GM23338 (cell line): Measurements from ENCODE around the gene GRM5. TPM values are rescaled to one million over a fixed set of nuclear protein-coding genes. Genes with fewer than 3 reads are reported as not detected.

Experiments
- ATAC-seq: fragments of 200-7000 bp; cut with Tn5 transposase; 3 replicates; pipeline ENCODE4 v1.9.1; 2020
- DNase-seq: peaks from one replicate; pipeline ENCODE4 v3.0.0-alpha.2; 2015; ENCODE audit warnings: low spot score
- H2AFZ ChIP-seq: fragments of 200-600 bp; sonication (generic); 2 replicates; pipeline ENCODE4 v1.8.0; 2016; ENCODE audit warnings: antibody characterized with exemption, mild to moderate bottlenecking, moderate library complexity
- H3F3A ChIP-seq: fragments of 200-600 bp; sonication (generic); replicated peaks from 2 replicates; pipeline ENCODE4 v1.8.0; 2017; ENCODE audit warnings: antibody characterized with exemption, mixed run types, low read depth
- H3K27ac ChIP-seq: fragments of 200-600 bp; sonication (generic); 2 replicates; pipeline ENCODE4 v1.6.1; 2016; ENCODE audit warnings: low read depth
- H3K27me3 ChIP-seq: fragments of 200-600 bp; sonication (generic); 2 replicates; pipeline ENCODE4 v1.8.0; 2016; ENCODE audit warnings: mild to moderate bottlenecking, mixed run types, moderate library complexity; ENCODE audit not compliant: insufficient read depth
- H3K36me3 ChIP-seq: fragments of 200-600 bp; sonication (generic); 2 replicates; pipeline ENCODE4 v1.8.0; 2016; ENCODE audit warnings: mild to moderate bottlenecking; ENCODE audit not compliant: insufficient read depth
- H3K4me1 ChIP-seq: fragments of 200-600 bp; sonication (generic); 2 replicates; pipeline ENCODE4 v1.8.0; 2016; ENCODE audit warnings: mild to moderate bottlenecking, moderate library complexity; ENCODE audit not compliant: insufficient read depth
- H3K4me2 ChIP-seq: fragments of 200-600 bp; sonication (generic); 2 replicates; pipeline ENCODE4 v1.7.1; 2017; ENCODE audit warnings: mixed run types
- H3K4me3 ChIP-seq: fragments of 200-600 bp; sonication (generic); 2 replicates; pipeline ENCODE4 v1.6.1; 2016; ENCODE audit warnings: mixed run types
- H3K79me2 ChIP-seq: fragments of 200-600 bp; sonication (generic); replicated peaks from 2 replicates; pipeline ENCODE4 v1.8.0; 2017; ENCODE audit warnings: mild to moderate bottlenecking; ENCODE audit not compliant: insufficient read depth
- H3K9me2 ChIP-seq: fragments of 200-600 bp; sonication (generic); 2 replicates; pipeline ENCODE4 v1.8.0; 2017; ENCODE audit not compliant: insufficient read depth
- H4K20me1 ChIP-seq: fragments of 200-600 bp; sonication (generic); replicated peaks from 2 replicates; pipeline ENCODE4 v1.8.0; 2017; ENCODE audit warnings: mild to moderate bottlenecking; ENCODE audit not compliant: insufficient read depth
- H3K27ac Mint-ChIP-seq: 2 replicates; pipeline ENCODE4 v1.8.0; 2020; ENCODE audit warnings: inconsistent platforms, mild to moderate bottlenecking, moderate library complexity, mixed read lengths
- H3K27me3 Mint-ChIP-seq: 3 replicates; pipeline ENCODE4 v1.8.0; 2022; ENCODE audit warnings: low read depth, mild to moderate bottlenecking, moderate library complexity, mixed read lengths, inconsistent platforms; ENCODE audit not compliant: insufficient read depth, poor library complexity
- H3K36me3 Mint-ChIP-seq: 3 replicates; pipeline ENCODE4 v1.8.0; 2021; ENCODE audit warnings: low read depth, mild to moderate bottlenecking, inconsistent platforms, moderate library complexity, mixed read lengths
- H3K4me1 Mint-ChIP-seq: 3 replicates; pipeline ENCODE4 v1.8.0; 2020; ENCODE audit warnings: mild to moderate bottlenecking, inconsistent platforms, mixed read lengths
- H3K4me3 Mint-ChIP-seq: 3 replicates; pipeline ENCODE4 v1.8.0; 2021; ENCODE audit warnings: moderate library complexity, mild to moderate bottlenecking, inconsistent platforms, mixed read lengths
- H3K9me3 Mint-ChIP-seq: 3 replicates; pipeline ENCODE4 v1.8.0; 2020; ENCODE audit warnings: moderate library complexity, mild to moderate bottlenecking, inconsistent platforms, mixed read lengths
- CREB1 ChIP-seq: fragments of 250-450 bp; sonication (Bioruptor Pico); IDR thresholded peaks from 2 replicates; pipeline ENCODE4 v1.5.0; 2020; ENCODE audit warnings: low read depth, mild to moderate bottlenecking, moderate library complexity
- CTCF ChIP-seq, 2 experiments: fragments of 200-600 bp in 1 of 2; sonication (generic) in 1 of 2; conservative IDR thresholded peaks; 2 replicates each; pipeline versions ENCODE4 v1.5.1 to v1.6.1; 2016 to 2017; ENCODE audit warnings: antibody characterized with exemption in 2 of 2, low read depth in 2 of 2, mild to moderate bottlenecking in 2 of 2, moderate library complexity in 1 of 2
- ETS1 ChIP-seq: IDR thresholded peaks from 2 replicates; pipeline ENCODE4 v1.6.1; 2016; ENCODE audit warnings: antibody characterized with exemption
- EZH2 ChIP-seq: fragments of 200-600 bp; sonication (generic); IDR thresholded peaks from one replicate; pipeline ENCODE4 v1.8.0; 2017; ENCODE audit warnings: antibody characterized with exemption, mild to moderate bottlenecking, low read depth; ENCODE audit not compliant: unreplicated experiment
- EZH2phosphoT487 ChIP-seq: fragments of 200-600 bp; sonication (generic); IDR thresholded peaks from one replicate; pipeline ENCODE4 v1.8.1; 2018; ENCODE audit warnings: antibody characterized with exemption; ENCODE audit not compliant: unreplicated experiment
- JUNB ChIP-seq: IDR thresholded peaks from one replicate; pipeline ENCODE4 v1.6.1; 2016; ENCODE audit warnings: antibody characterized with exemption; ENCODE audit not compliant: unreplicated experiment
- NANOG ChIP-seq: IDR thresholded peaks from 2 replicates; pipeline ENCODE4 v1.6.1; 2016; ENCODE audit warnings: antibody characterized with exemption, borderline replicate concordance
- POLR2AphosphoS5 ChIP-seq: IDR thresholded peaks from 2 replicates; pipeline ENCODE4 v1.6.1; 2016; ENCODE audit warnings: antibody characterized with exemption, low read depth
- ZNF114 ChIP-seq: fragments of 250-450 bp; sonication (Bioruptor Pico); IDR thresholded peaks from 2 replicates; pipeline ENCODE4 v1.5.0; 2020; ENCODE audit warnings: mild to moderate bottlenecking, moderate library complexity
- ZNF462 ChIP-seq: fragments of 250-450 bp; sonication (Bioruptor Pico); IDR thresholded peaks from 2 replicates; pipeline ENCODE4 v1.5.0; 2020; ENCODE audit warnings: mild to moderate bottlenecking, moderate library complexity
- polyA plus RNA-seq: library from polyadenylated mRNA; unstranded; fragments of >200 nt; fragmentation: Nextera tagmentation; extraction: Ambion mirVana; gene quantifications from 2 replicates; pipeline ENCODE4 v1.2.1, GENCODE V29; 2016
- total RNA-seq: library from RNA; depleted of rRNA; stranded (reverse); fragments of >200 nt; shearing (Covaris generic); gene quantifications from 2 replicates; pipeline ENCODE4 v1.2.3, GENCODE V29; 2014

Gene GRM5
- total and polyA plus RNA-seq, 2 experiments from 2014 or later: 0.23 to 0.45 TPM

GRCh38 chr11:88555829-88556202 lies 510.0 kb downstream of the GRM5 start (continued):
- TF ChIP-seq EZH2phosphoT487 (no peak), ETS1 (no peak), NANOG (no peak), ZNF114 (no peak), CTCF (conservative IDR thresholded peaks at IDR 0.05; ENCODE audit: low read depth in 2 of 2) (no peak), JUNB (no peak), POLR2AphosphoS5 (no peak)

- DNase-seq (no peak), ATAC-seq (no peak)
- no peaks in the 10 kb centered on the region for H3K36me3 ChIP-seq
- no peaks in the 10 kb centered on the region for H3K9me3 Mint-ChIP-seq
- H3F3A ChIP-seq: no peaks in the 10 kb centered on the region
- H3K4me1 Mint-ChIP-seq: peaks cover 19% of the 10 kb centered on the region; the same call in 2 of the 3 replicates
- no peaks in the 10 kb centered on the region for H4K20me1 ChIP-seq
- peaks cover 2% of the 10 kb centered on the region for H3K27me3 Mint-ChIP-seq
- no peak overlapping the region for H3K27ac ChIP-seq
- H3K4me1 ChIP-seq: peaks cover 12% of the 10 kb centered on the region; the same call in 1 of the 2 replicates
- H2AFZ ChIP-seq: no peak overlapping the region; the same call in 1 of the 2 replicates
- H3K9me2 ChIP-seq: no peaks in the 10 kb centered on the region
- peak overlapping the region; percentile 15; the same call in 1 of the 2 replicates for H3K27ac Mint-ChIP-seq
- H3K4me3 Mint-ChIP-seq: no peak overlapping the region
- no peak overlapping the region for H3K4me3 ChIP-seq
- no peaks in the 10 kb centered on the region for H3K79me2 ChIP-seq
- no peak for TF ChIP-seq CREB1 (CRISPR knock-in tag)
- no peak for TF ChIP-seq ZNF462 (CRISPR knock-in tag)
- no peak for TF ChIP-seq NANOG
- TF ChIP-seq EZH2: no peak
- no peak for TF ChIP-seq JUNB
- no peak for TF ChIP-seq ZNF114
- TF ChIP-seq CTCF (conservative IDR thresholded peaks at IDR 0.05; ENCODE audit: low read depth in 2 of 2): no peak
- TF ChIP-seq ETS1: no peak
- no peaks in the 10 kb centered on the region for H3K27me3 ChIP-seq
- H3K4me2 ChIP-seq: peak overlapping the region; percentile 44; the same call in 1 of the 2 replicates
- H3K36me3 Mint-ChIP-seq: no peaks in the 10 kb centered on the region
These were observed 510.6 kb downstream of the GRM5 start for GRCh38 chr11:88555018-88555828.
